ENCODE results near the gene LRRC14B. TPM values are rescaled to one million over a fixed set of nuclear protein-coding genes. Genes with fewer than 3 reads are reported as not detected.

LRRC14B gene
- total RNA-seq, 3 donors from 2014 or later (not counting 1 experiment from before 2014, with no cell fraction given): not detected

GRCh38 chr5:189976-190365 lies 1.3 kb upstream of the LRRC14B start:
- Mint-ChIP-seq H3K36me3 (no peaks in the 10 kb centered on the region), H3K27ac (no peak overlapping the region), H3K4me1 (peaks cover 8 to 10% of the 10 kb centered on the region in 2 donors), H3K9me3 (no peaks in the 10 kb centered on the region), H3K4me3 (no peak overlapping the region), H3K27me3 (ENCODE audit: low read depth in 2 of 2) (peaks cover 0 to 11% of the 10 kb centered on the region in 2 donors)
- WGBS (ENCODE audit: insufficient coverage): 84% methylated on average over 11 of the region's 11 CpGs
- DNase-seq (no peak), ATAC-seq (no peak)
- intact Hi-C loops (cut with micrococcal nuclease): loop anchor here (2.0 kb wide), 1 partner anchor 241 kb away; no protein-coding TSS in a partner anchor
- Histone ChIP-seq H3K27me3 (ENCODE audit: control insufficient read depth, insufficient read depth, low read length) (no peaks in the 10 kb centered on the region), H3K4me1 (ENCODE audit: control insufficient read depth, insufficient read depth, low read length) (peaks cover 9% of the 10 kb centered on the region), H3K27ac (ENCODE audit: low read length) (no peak overlapping the region), H3K36me3 (ENCODE audit: control insufficient read depth, insufficient read depth, low read length) (no peaks in the 10 kb centered on the region), H3K9me3 (ENCODE audit: control insufficient read depth, insufficient read depth, low read length) (no peaks in the 10 kb centered on the region), H3K4me3 (ENCODE audit: low read length) (no peak overlapping the region)
- TF ChIP-seq, protein P1, sequence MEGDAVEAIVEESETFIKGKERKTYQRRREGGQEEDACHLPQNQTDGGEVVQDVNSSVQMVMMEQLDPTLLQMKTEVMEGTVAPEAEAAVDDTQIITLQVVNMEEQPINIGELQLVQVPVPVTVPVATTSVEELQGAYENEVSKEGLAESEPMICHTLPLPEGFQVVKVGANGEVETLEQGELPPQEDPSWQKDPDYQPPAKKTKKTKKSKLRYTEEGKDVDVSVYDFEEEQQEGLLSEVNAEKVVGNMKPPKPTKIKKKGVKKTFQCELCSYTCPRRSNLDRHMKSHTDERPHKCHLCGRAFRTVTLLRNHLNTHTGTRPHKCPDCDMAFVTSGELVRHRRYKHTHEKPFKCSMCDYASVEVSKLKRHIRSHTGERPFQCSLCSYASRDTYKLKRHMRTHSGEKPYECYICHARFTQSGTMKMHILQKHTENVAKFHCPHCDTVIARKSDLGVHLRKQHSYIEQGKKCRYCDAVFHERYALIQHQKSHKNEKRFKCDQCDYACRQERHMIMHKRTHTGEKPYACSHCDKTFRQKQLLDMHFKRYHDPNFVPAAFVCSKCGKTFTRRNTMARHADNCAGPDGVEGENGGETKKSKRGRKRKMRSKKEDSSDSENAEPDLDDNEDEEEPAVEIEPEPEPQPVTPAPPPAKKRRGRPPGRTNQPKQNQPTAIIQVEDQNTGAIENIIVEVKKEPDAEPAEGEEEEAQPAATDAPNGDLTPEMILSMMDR (IDR thresholded peaks at IDR 0.05): no peak

DNA sequence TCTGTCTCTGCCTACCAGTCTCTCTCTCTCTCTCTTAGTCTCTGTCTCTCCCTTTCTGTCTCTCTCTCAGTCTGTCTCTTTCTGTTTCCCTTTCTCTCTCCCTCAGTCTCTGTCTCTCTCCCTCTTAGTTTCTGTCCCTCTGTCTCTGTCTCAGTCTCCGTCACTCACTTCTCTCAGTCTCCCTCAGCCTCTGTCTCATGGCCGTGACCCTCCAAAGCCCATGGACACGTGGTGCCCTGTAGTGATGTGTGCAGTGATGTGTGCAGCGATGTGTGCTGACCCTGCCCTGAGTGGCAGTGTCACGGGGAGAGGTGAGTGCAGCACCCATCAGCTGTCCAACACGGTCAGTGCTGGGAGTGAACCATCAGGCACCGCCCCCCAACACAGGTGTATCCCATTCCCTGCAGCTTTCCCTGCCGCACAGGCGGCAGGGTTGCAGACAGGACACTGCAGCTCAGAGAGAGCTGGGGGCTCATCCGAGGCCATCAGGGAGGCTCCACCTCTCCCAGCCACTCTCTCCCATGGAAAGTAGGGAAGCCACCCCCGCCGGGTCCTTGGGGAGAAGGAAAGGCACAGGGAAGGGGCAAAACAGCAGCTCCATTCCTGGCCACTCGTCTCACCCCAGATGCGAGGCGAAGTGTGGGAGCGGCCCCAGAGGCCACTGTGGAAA lies 794 bp upstream of the LRRC14B start:
- Histone ChIP-seq H3K27ac (ENCODE audit: low read length) (no peak overlapping the region), H3K27me3 (ENCODE audit: control insufficient read depth, insufficient read depth, low read length) (no peaks in the 10 kb centered on the region), H3K9me3 (ENCODE audit: control insufficient read depth, insufficient read depth, low read length) (no peaks in the 10 kb centered on the region), H3K4me3 (ENCODE audit: low read length) (no peak overlapping the region), H3K36me3 (ENCODE audit: control insufficient read depth, insufficient read depth, low read length) (no peaks in the 10 kb centered on the region), H3K4me1 (ENCODE audit: control insufficient read depth, insufficient read depth, low read length) (peaks cover 9% of the 10 kb centered on the region)
- no peak overlapping the region for H3K27ac Mint-ChIP-seq
- intact Hi-C loops (cut with micrococcal nuclease): no loop called here
- H3K4me3 Mint-ChIP-seq: no peak overlapping the region
- no peak for ATAC-seq
- no peaks in the 10 kb centered on the region for H3K36me3 Mint-ChIP-seq
- no peak for DNase-seq
- H3K27me3 Mint-ChIP-seq (ENCODE audit: low read depth in 2 of 2): peaks cover 0 to 11% of the 10 kb centered on the region in 2 donors
- TF ChIP-seq, protein P1 (IDR thresholded peaks at IDR 0.05): no peak
- peaks cover 8 to 10% of the 10 kb centered on the region in 2 donors for H3K4me1 Mint-ChIP-seq
- 72% methylated on average over 16 of the region's 16 CpGs for WGBS (ENCODE audit: insufficient coverage)
- H3K9me3 Mint-ChIP-seq: no peaks in the 10 kb centered on the region

DNA sequence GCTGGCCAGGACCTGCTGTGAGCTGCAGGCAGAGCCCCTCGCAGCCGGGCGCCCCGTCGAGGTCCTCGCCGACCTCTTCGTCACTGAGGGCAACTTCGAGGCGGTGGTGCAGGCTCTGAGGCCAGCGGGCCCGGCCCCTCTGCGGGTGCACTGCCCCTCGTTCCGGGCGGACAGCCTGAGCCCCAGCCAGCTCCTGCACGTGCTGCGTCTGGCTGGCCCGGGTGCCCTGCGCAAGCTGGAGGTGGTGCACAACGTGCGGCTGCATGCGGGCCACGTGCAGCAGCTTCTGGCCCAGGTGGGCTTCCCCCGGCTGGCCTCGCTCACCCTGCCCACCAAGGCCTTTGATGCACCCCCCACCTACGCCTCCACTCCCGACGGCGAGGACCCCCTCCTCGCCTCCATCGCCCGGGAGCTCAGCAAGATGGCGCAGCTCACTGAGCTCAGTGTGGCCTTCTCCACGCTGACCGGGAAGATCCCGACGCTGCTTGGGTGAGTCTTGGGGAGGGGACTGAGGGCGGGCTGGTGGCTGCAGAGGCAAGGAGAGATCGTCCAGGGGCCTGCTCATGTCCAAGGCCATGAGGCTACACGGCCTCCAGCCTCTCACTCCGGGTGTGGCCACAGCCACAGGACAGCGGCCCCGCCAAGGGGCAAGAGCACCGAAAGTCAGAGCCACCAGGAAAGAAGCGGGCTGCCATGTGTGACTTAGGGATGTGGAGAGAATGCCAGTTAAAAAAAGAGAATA lies 825 bp downstream of the LRRC14B start:
- 92% methylated on average over 46 of the region's 46 CpGs for WGBS (ENCODE audit: insufficient coverage)
- H3K27ac Mint-ChIP-seq: no peak overlapping the region
- no peaks in the 10 kb centered on the region for H3K27me3 ChIP-seq (ENCODE audit: control insufficient read depth, insufficient read depth, low read length)

More for the DNA sequence above, 825 bp downstream of the LRRC14B start:
- no peaks in the 10 kb centered on the region for H3K36me3 ChIP-seq (ENCODE audit: control insufficient read depth, insufficient read depth, low read length)
- peaks cover 0 to 11% of the 10 kb centered on the region in 2 donors for H3K27me3 Mint-ChIP-seq (ENCODE audit: low read depth in 2 of 2)
- intact Hi-C loops (cut with micrococcal nuclease): no loop called here
- H3K36me3 Mint-ChIP-seq: no peaks in the 10 kb centered on the region
- no peaks in the 10 kb centered on the region for H3K9me3 Mint-ChIP-seq
- ATAC-seq (no peak), DNase-seq (no peak)
- peaks cover 9% of the 10 kb centered on the region for H3K4me1 ChIP-seq (ENCODE audit: control insufficient read depth, insufficient read depth, low read length)
- TF ChIP-seq, protein P1 (IDR thresholded peaks at IDR 0.05): no peak
- H3K4me3 ChIP-seq (ENCODE audit: low read length): no peak overlapping the region
- H3K9me3 ChIP-seq (ENCODE audit: control insufficient read depth, insufficient read depth, low read length): no peaks in the 10 kb centered on the region
- H3K4me1 Mint-ChIP-seq: peaks cover 8 to 10% of the 10 kb centered on the region in 2 donors
- no peak overlapping the region for H3K4me3 Mint-ChIP-seq
- H3K27ac ChIP-seq (ENCODE audit: low read length): no peak overlapping the region
